HepG2 (cell line): ENCODE data around the gene FANK1. TPM values are rescaled to one million over a fixed set of nuclear protein-coding genes. Genes with fewer than 3 reads are reported as not detected.

Source experiments
- BHLHE40 ChIP-seq: IDR thresholded peaks from 2 replicates; pipeline ENCODE4 v1.6.1; 2011; ENCODE audit warnings: low read length, improper control_type of control experiment
- CBFB ChIP-seq: sonication (generic); formaldehyde crosslinking; IDR thresholded peaks from 2 replicates; pipeline ENCODE4 v1.4.0; 2020; ENCODE audit warnings: missing genetic modification reagents
- FOSL1 ChIP-seq: sonication (generic); formaldehyde crosslinking; IDR thresholded peaks from 2 replicates; pipeline ENCODE4 v1.9.0; 2021; ENCODE audit warnings: missing genetic modification reagents, borderline replicate concordance
- GATA4 ChIP-seq: sonication (generic); IDR thresholded peaks from 2 replicates; pipeline ENCODE4 v1.6.1; 2016; ENCODE audit warnings: antibody characterized with exemption, low read depth, borderline replicate concordance
- GRHL1 ChIP-seq: sonication (generic); formaldehyde crosslinking; conservative IDR thresholded peaks from 2 replicates; pipeline ENCODE4 v1.8.0; 2022; ENCODE audit warnings: missing genetic modification reagents
- MIER3 ChIP-seq: IDR thresholded peaks from 2 replicates; pipeline ENCODE4 v1.6.1; 2016; ENCODE audit warnings: missing compliant biosample characterization, borderline replicate concordance
- MLX ChIP-seq: IDR thresholded peaks from 2 replicates; pipeline ENCODE4 v1.6.1; 2016
- NFIC ChIP-seq: IDR thresholded peaks from 2 replicates; pipeline ENCODE4 v1.6.1; 2012; ENCODE audit warnings: mild to moderate bottlenecking, low read length, inconsistent platforms
- NFKB2 ChIP-seq: sonication (generic); formaldehyde crosslinking; IDR thresholded peaks from 2 replicates; pipeline ENCODE4 v1.4.0; 2020; ENCODE audit warnings: missing genetic modification reagents, borderline replicate concordance
- ONECUT2 ChIP-seq: sonication (generic); formaldehyde crosslinking; IDR thresholded peaks from 2 replicates; pipeline ENCODE4 v1.4.0; 2020; ENCODE audit warnings: missing genetic modification reagents
- RBFOX2 ChIP-seq: fragments of 200-400 bp; formaldehyde crosslinking; IDR thresholded peaks from 2 replicates; pipeline ENCODE4 v1.6.1; 2017; ENCODE audit warnings: low read depth, mild to moderate bottlenecking, low read length
- RERE ChIP-seq: IDR thresholded peaks from 2 replicates; pipeline ENCODE4 v1.6.1; 2016; ENCODE audit warnings: low read depth, missing genetic modification reagents, missing compliant biosample characterization
- SMAD3 ChIP-seq: sonication (generic); formaldehyde crosslinking; IDR thresholded peaks from 2 replicates; pipeline ENCODE4 v1.4.0; 2020; ENCODE audit warnings: missing genetic modification reagents
- SNAPC2 ChIP-seq: sonication (generic); formaldehyde crosslinking; IDR thresholded peaks from 2 replicates; pipeline ENCODE4 v1.8.1; 2022; ENCODE audit warnings: mild to moderate bottlenecking, missing genetic modification reagents
- SOX13 ChIP-seq, 3 experiments: fragments of 450-650 bp in 1 of 3; sonication (generic) in 1 of 3; formaldehyde crosslinking in 1 of 3; IDR thresholded peaks in 2 of 3; conservative IDR thresholded peaks in 1 of 3; 2 replicates each; pipeline versions ENCODE4 v1.5.0 to v1.6.1; 2016 to 2020; ENCODE audit warnings: antibody characterized with exemption in 1 of 3, mild to moderate bottlenecking in 1 of 3, missing compliant biosample characterization in 1 of 3, missing genetic modification reagents in 1 of 3, moderate library complexity in 1 of 3
- SOX5 ChIP-seq: IDR thresholded peaks from 2 replicates; pipeline ENCODE4 v1.6.1; 2016; ENCODE audit warnings: borderline replicate concordance
- SP5 ChIP-seq: IDR thresholded peaks from 2 replicates; pipeline ENCODE4 v1.6.1; 2016; ENCODE audit warnings: low read depth, borderline replicate concordance
- ZNF468 ChIP-seq: sonication (generic); formaldehyde crosslinking; IDR thresholded peaks from 2 replicates; pipeline ENCODE4 v1.8.0; 2022; ENCODE audit warnings: mild to moderate bottlenecking, moderate library complexity, missing genetic modification reagents
- ZNF747 ChIP-seq: sonication (generic); formaldehyde crosslinking; IDR thresholded peaks from 2 replicates; pipeline ENCODE4 v1.8.1; 2023; ENCODE audit warnings: missing genetic modification reagents, mild to moderate bottlenecking, borderline replicate concordance
- polyA plus RNA-seq, 8 experiments: library from polyadenylated mRNA; depleted of rRNA in 3 of 8; stranded (reverse) in 7 of 8; unstranded in 1 of 8; fragments of >200 nt; fragmentation: Illumina TruSeq in 4 of 8; extraction: Trizol in 4 of 8; gene quantifications; 2 replicates each; pipeline versions ENCODE4 v1.2.1 to v1.2.3, GENCODE V29; 2011 to 2016; ENCODE audit warnings: low read depth in 4 of 8, missing spikeins in 1 of 8, mixed read lengths in 1 of 8; ENCODE audit not compliant: insufficient read depth in 1 of 8
- total RNA-seq, 5 experiments: library from RNA; depleted of rRNA; stranded (reverse); fragments of >200 nt; fragmentation: Illumina TruSeq; extraction: Trizol; gene quantifications; 2 replicates each; pipeline ENCODE4 v1.2.3, GENCODE V29; 2016; ENCODE audit warnings: low read depth in 1 of 5

FANK1 gene
- total and polyA plus RNA-seq, 2 of the 13 experiments (the other 11 are each of a cell fraction or from before 2014, with no cell fraction given): 0.22 TPM; not detected in 1

GRCh38 chr10:125911990-125912389 lies 15.6 kb downstream of the FANK1 start (continued):
- TF ChIP-seq BHLHE40 (peak; percentile 98), ZNF747 (no peak), RERE (CRISPR knock-in tag) (peak; percentile 99), ZNF468 (CRISPR knock-in tag) (no peak), GATA4 (peak; percentile 37; the same call in 1 of the 2 replicates), FOSL1 (CRISPR knock-in tag) (no peak), MLX (CRISPR knock-in tag) (0 out of 2 replicates have a peak, but pooled peaks have one; percentile 40), ONECUT2 (CRISPR knock-in tag) (peak; percentile 92), NFIC (0 out of 2 replicates have a peak, but pooled peaks have one; percentile 38), SMAD3 (CRISPR knock-in tag) (peak; percentile 74; the same call in 1 of the 2 replicates), GRHL1 (CRISPR knock-in tag) (no peak), MIER3 (CRISPR knock-in tag) (0 out of 2 replicates have a peak, but pooled peaks have one; percentile 41), CBFB (CRISPR knock-in tag) (peak; percentile 68), SNAPC2 (CRISPR knock-in tag) (no peak), SOX13 (IDR thresholded peaks at IDR 0.05) (peak; percentile 67; the same call in 1 of the 2 replicates), SOX13 (CRISPR knock-in tag; conservative IDR thresholded peaks at IDR 0.05 in 1 of 2, IDR thresholded peaks at IDR 0.05 in 1 of 2) (peak in 1 of 2 experiments; percentile 85; a peak in 2 of 4 replicates), SOX5 (CRISPR knock-in tag) (peak; percentile 70), SP5 (CRISPR knock-in tag) (peak; percentile 96), RBFOX2 (no peak), NFKB2 (CRISPR knock-in tag) (no peak)
